ENCODE measurements around the gene CCDC33.

DNA sequence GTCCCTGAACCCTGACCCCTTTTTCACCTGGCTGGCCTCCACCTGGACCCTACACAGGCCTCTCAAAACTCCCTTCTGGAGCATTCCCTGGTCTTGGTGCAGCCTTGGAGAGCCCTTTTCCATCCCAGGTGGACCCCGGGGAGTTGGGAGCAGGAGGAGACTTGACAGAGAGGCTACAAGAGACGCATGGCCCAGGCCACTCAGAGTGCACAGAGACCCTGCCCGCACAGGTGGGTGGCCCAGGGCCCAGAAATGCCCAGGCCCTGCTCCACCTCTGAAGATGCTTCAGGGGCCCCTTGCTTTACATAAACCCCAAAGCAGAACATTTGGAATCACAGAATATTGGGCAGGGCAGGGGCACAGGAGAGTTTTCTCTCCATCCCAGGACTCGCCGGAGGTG, 97.0 kb downstream of the CCDC33 start:
- TF ChIP-seq, protein P1, sequence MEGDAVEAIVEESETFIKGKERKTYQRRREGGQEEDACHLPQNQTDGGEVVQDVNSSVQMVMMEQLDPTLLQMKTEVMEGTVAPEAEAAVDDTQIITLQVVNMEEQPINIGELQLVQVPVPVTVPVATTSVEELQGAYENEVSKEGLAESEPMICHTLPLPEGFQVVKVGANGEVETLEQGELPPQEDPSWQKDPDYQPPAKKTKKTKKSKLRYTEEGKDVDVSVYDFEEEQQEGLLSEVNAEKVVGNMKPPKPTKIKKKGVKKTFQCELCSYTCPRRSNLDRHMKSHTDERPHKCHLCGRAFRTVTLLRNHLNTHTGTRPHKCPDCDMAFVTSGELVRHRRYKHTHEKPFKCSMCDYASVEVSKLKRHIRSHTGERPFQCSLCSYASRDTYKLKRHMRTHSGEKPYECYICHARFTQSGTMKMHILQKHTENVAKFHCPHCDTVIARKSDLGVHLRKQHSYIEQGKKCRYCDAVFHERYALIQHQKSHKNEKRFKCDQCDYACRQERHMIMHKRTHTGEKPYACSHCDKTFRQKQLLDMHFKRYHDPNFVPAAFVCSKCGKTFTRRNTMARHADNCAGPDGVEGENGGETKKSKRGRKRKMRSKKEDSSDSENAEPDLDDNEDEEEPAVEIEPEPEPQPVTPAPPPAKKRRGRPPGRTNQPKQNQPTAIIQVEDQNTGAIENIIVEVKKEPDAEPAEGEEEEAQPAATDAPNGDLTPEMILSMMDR (IDR thresholded peaks at IDR 0.05) = no peak
- TF ChIP-seq EZH2 (IDR thresholded peaks at IDR 0.05; ENCODE audit: borderline replicate concordance, insufficient read depth, low read depth, low read length, poor library complexity, severe bottlenecking) = no peak
